GM23338 (cell line): ENCODE data around the gene TMEM187.

Experiments used
- CREB1 ChIP-seq: fragments of 250-450 bp; sonication (Bioruptor Pico); IDR thresholded peaks from 2 replicates; pipeline ENCODE4 v1.5.0; 2020; ENCODE audit warnings: low read depth, mild to moderate bottlenecking, moderate library complexity
- CTCF ChIP-seq, 2 experiments: fragments of 200-600 bp in 1 of 2; sonication (generic) in 1 of 2; conservative IDR thresholded peaks; 2 replicates each; pipeline versions ENCODE4 v1.5.1 to v1.6.1; 2016 to 2017; ENCODE audit warnings: antibody characterized with exemption in 2 of 2, low read depth in 2 of 2, mild to moderate bottlenecking in 2 of 2, moderate library complexity in 1 of 2
- ETS1 ChIP-seq: IDR thresholded peaks from 2 replicates; pipeline ENCODE4 v1.6.1; 2016; ENCODE audit warnings: antibody characterized with exemption
- EZH2 ChIP-seq: fragments of 200-600 bp; sonication (generic); IDR thresholded peaks from one replicate; pipeline ENCODE4 v1.8.0; 2017; ENCODE audit warnings: antibody characterized with exemption, mild to moderate bottlenecking, low read depth; ENCODE audit not compliant: unreplicated experiment
- EZH2phosphoT487 ChIP-seq: fragments of 200-600 bp; sonication (generic); IDR thresholded peaks from one replicate; pipeline ENCODE4 v1.8.1; 2018; ENCODE audit warnings: antibody characterized with exemption; ENCODE audit not compliant: unreplicated experiment
- JUNB ChIP-seq: IDR thresholded peaks from one replicate; pipeline ENCODE4 v1.6.1; 2016; ENCODE audit warnings: antibody characterized with exemption; ENCODE audit not compliant: unreplicated experiment
- POLR2AphosphoS5 ChIP-seq: IDR thresholded peaks from 2 replicates; pipeline ENCODE4 v1.6.1; 2016; ENCODE audit warnings: antibody characterized with exemption, low read depth
- REST ChIP-seq: IDR thresholded peaks from one replicate; pipeline ENCODE4 v1.6.1; 2018; ENCODE audit warnings: antibody characterized with exemption; ENCODE audit not compliant: unreplicated experiment
- STAT1 ChIP-seq: IDR thresholded peaks from one replicate; pipeline ENCODE4 v1.6.1; 2016; ENCODE audit warnings: antibody characterized with exemption; ENCODE audit not compliant: unreplicated experiment

GRCh38 chrX:153926858-153927671 is 45.5 kb upstream of the TMEM187 start:
- TF ChIP-seq CTCF (conservative IDR thresholded peaks at IDR 0.05; ENCODE audit: low read depth in 2 of 2) (no peak), POLR2AphosphoS5 (no peak), EZH2 (no peak), JUNB (no peak), ETS1 (0 out of 2 replicates have a peak, but pooled peaks have one; percentile 22), REST (no peak), EZH2phosphoT487 (no peak), CREB1 (CRISPR knock-in tag) (no peak), STAT1 (no peak)
